CD14-positive monocyte (primary cell): Measurements from ENCODE around the gene MISFA. TPM values are rescaled to one million over a fixed set of nuclear protein-coding genes. Genes with fewer than 3 reads are reported as not detected.

Source experiments
- DNase-seq, 3 donors: peaks; one replicate each; pipeline ENCODE4 v3.0.0-alpha.2; 2011 to 2022
- H2AFZ ChIP-seq: 2 replicates; pipeline ENCODE4 v1.6.0; 2012; ENCODE audit warnings: mild to moderate bottlenecking, low read depth, low read length, inconsistent platforms; ENCODE audit not compliant: insufficient read depth, poor library complexity, severe bottlenecking
- H3K27ac ChIP-seq, 2 donors: 1 replicate in 1 of 2; 2 replicates in 1 of 2; pipeline ENCODE4 v1.5.1; 2012 to 2013; ENCODE audit warnings: low read length in 2 of 2, control low read depth in 1 of 2, inconsistent platforms in 1 of 2, low read depth in 1 of 2, mild to moderate bottlenecking in 1 of 2
- H3K27me3 ChIP-seq, 2 donors: one replicate each; pipeline versions ENCODE4 v1.6.0 to v1.6.1; 2011 to 2013; ENCODE audit warnings: low read length in 2 of 2; ENCODE audit not compliant: control insufficient read depth in 2 of 2, insufficient read depth in 2 of 2
- H3K36me3 ChIP-seq, 2 donors: replicated peaks in 1 of 2; 1 replicate in 1 of 2; 2 replicates in 1 of 2; pipeline versions ENCODE4 v1.5.1 to v1.6.1; 2012 to 2013; ENCODE audit warnings: low read length in 2 of 2, control low read depth in 1 of 2, inconsistent platforms in 1 of 2, mild to moderate bottlenecking in 1 of 2; ENCODE audit not compliant: insufficient read depth in 2 of 2, control insufficient read depth in 1 of 2
- H3K4me1 ChIP-seq, 2 donors: 1 replicate in 1 of 2; 2 replicates in 1 of 2; pipeline versions ENCODE4 v1.5.1 to v1.6.1; 2012 to 2013; ENCODE audit warnings: low read length in 2 of 2, control low read depth in 1 of 2, inconsistent platforms in 1 of 2, mild to moderate bottlenecking in 1 of 2, moderate library complexity in 1 of 2; ENCODE audit not compliant: insufficient read depth in 2 of 2, control insufficient read depth in 1 of 2
- H3K4me2 ChIP-seq: replicated peaks from 2 replicates; pipeline ENCODE3; 2012; ENCODE audit warnings: low read length, moderate library complexity, mild to moderate bottlenecking; ENCODE audit not compliant: poor library complexity, severe bottlenecking; ENCODE audit errors: extremely low read depth
- H3K4me3 ChIP-seq, 3 experiments: fragments of 200-600 bp in 1 of 3; sonication (generic) in 1 of 3; replicated peaks in 1 of 3; 1 replicate in 2 of 3; 2 replicates in 1 of 3; pipeline ENCODE4 v1.5.1; 2011 to 2013; ENCODE audit warnings: low read length in 3 of 3, mild to moderate bottlenecking in 3 of 3, control low read depth in 2 of 3, low read depth in 2 of 3, inconsistent platforms in 1 of 3, moderate library complexity in 1 of 3
- H3K79me2 ChIP-seq: 2 replicates; pipeline ENCODE4 v1.6.0; 2012; ENCODE audit warnings: mild to moderate bottlenecking, control low read depth, inconsistent platforms, low read length, moderate library complexity; ENCODE audit not compliant: insufficient read depth
- H3K9ac ChIP-seq: 2 replicates; pipeline ENCODE4 v1.6.0; 2017; ENCODE audit warnings: low read length, mild to moderate bottlenecking; ENCODE audit not compliant: insufficient read depth, poor library complexity, severe bottlenecking
- H3K9me3 ChIP-seq, 2 donors: replicated peaks in 1 of 2; 1 replicate in 1 of 2; 2 replicates in 1 of 2; pipeline versions ENCODE4 v1.5.1 to v1.6.1; 2012 to 2013; ENCODE audit warnings: low read length in 2 of 2, control low read depth in 1 of 2; ENCODE audit not compliant: control insufficient read depth in 1 of 2, insufficient read depth in 1 of 2
- H4K20me1 ChIP-seq: 2 replicates; pipeline ENCODE4 v1.6.0; 2012; ENCODE audit warnings: mild to moderate bottlenecking, low read length, control low read depth, moderate library complexity; ENCODE audit not compliant: insufficient read depth
- H3K27ac Mint-ChIP-seq, 7 donors: one replicate each; pipeline ENCODE4 v1.8.0; 2020; ENCODE audit warnings: mild to moderate bottlenecking in 7 of 7, mixed read lengths in 7 of 7, moderate library complexity in 6 of 7, inconsistent platforms in 2 of 7
- H3K27me3 Mint-ChIP-seq, 3 donors: one replicate each; pipeline ENCODE4 v1.8.0; 2021 to 2022; ENCODE audit warnings: low read depth in 3 of 3, mild to moderate bottlenecking in 3 of 3, mixed read lengths in 3 of 3, moderate library complexity in 3 of 3, inconsistent platforms in 1 of 3
- H3K36me3 Mint-ChIP-seq, 2 donors: one replicate each; pipeline ENCODE4 v1.8.0; 2020; ENCODE audit warnings: mixed read lengths in 2 of 2, inconsistent platforms in 1 of 2, mild to moderate bottlenecking in 1 of 2
- H3K4me1 Mint-ChIP-seq: one replicate; pipeline ENCODE4 v1.8.0; 2020; ENCODE audit warnings: mild to moderate bottlenecking, mixed read lengths
- H3K4me3 Mint-ChIP-seq, 2 donors: one replicate each; pipeline ENCODE4 v1.8.0; 2020; ENCODE audit warnings: mild to moderate bottlenecking in 2 of 2, mixed read lengths in 2 of 2, moderate library complexity in 1 of 2
- H3K9me3 Mint-ChIP-seq, 7 donors: one replicate each; pipeline ENCODE4 v1.8.0; 2020 to 2022; ENCODE audit warnings: mixed read lengths in 7 of 7, mild to moderate bottlenecking in 6 of 7, moderate library complexity in 6 of 7, inconsistent platforms in 2 of 7
- CTCF ChIP-seq: fragments of 200-600 bp; IDR thresholded peaks from one replicate; pipeline ENCODE4 v1.8.0; 2022; ENCODE audit warnings: antibody characterized with exemption, mild to moderate bottlenecking
- WGBS: methylation state at CpG from one replicate; pipeline ENCODE4 v1.1.5; 2013; ENCODE audit warnings: missing lambda C conversion rate; ENCODE audit not compliant: insufficient coverage; 5-methylcytosine and 5-hydroxymethylcytosine counted together
- intact Hi-C, 2 donors: fragments of 100-400 bp; cut with micrococcal nuclease; formaldehyde crosslinking; loops; one replicate each; pipeline versions ENCODE4 v1.15.0 to v1.15.1; 2023
- polyA plus RNA-seq, 3 donors: library from polyadenylated mRNA; depleted of rRNA in 1 of 3; unstranded in 2 of 3; stranded (reverse) in 1 of 3; fragments of 300-500 nt in 2 of 3; fragments of >200 nt in 1 of 3; fragmentation: Illumina TruSeq in 2 of 3; gene quantifications; 1 replicate in 2 of 3; 2 replicates in 1 of 3; pipeline ENCODE4 v1.2.3, GENCODE V29; 2012 to 2021

MISFA gene
- polyA plus RNA-seq, 3 donors = 0.43 TPM; not detected in 2

- Mint-ChIP-seq H3K27ac (peak overlapping the region; percentile 99 to 100 (median 100)), H3K4me3 (peak overlapping the region; percentile 94 to 97), H3K36me3 (no peaks in the 10 kb centered on the region), H3K4me1 (peaks cover 18% of the 10 kb centered on the region), H3K27me3 (peaks cover 0 to 11% (median 2%) of the 10 kb centered on the region in 3 donors), H3K9me3 (no peaks in the 10 kb centered on the region)
- H3K9me3 ChIP-seq = no peaks in the 10 kb centered on the region
- no peak for TF ChIP-seq CTCF
- peak overlapping the region; percentile 91 for H3K9ac ChIP-seq
- peak in 2 of 3 donors; percentile 6 to 30 for DNase-seq
- H3K4me1 ChIP-seq = peaks cover 15 to 19% of the 10 kb centered on the region in 2 donors
- H3K79me2 ChIP-seq = peaks cover 57% of the 10 kb centered on the region
- H3K27me3 ChIP-seq = no peaks in the 10 kb centered on the region
- peak overlapping the region; percentile 65 to 85 (median 70) for H3K4me3 ChIP-seq
- peak overlapping the region; percentile 81 for H3K4me2 ChIP-seq
- H4K20me1 ChIP-seq = peaks cover 21% of the 10 kb centered on the region
- H3K27ac ChIP-seq = peak overlapping the region; percentile 92 to 96
- peak overlapping the region; percentile 69 for H2AFZ ChIP-seq
- intact Hi-C loops = loop anchor here (5.0 to 10.0 kb wide), 7 partner anchors 46 to 309 kb away; partner anchors contain the start of genes TMEM86A (in 2 of the 2), TSG101 (in 2 of the 2), GTF2H1 (in 1 of the 2) and HPS5 (in 1 of the 2)
- peaks cover 0 to 8% of the 10 kb centered on the region in 2 donors for H3K36me3 ChIP-seq
- WGBS = 10% methylated on average over 25 of the region's 31 CpGs
Observed at GRCh38 chr11:18633256-18634139, 33.9 kb downstream of the MISFA start.
